ENCODE measurements around the gene PHF13. TPM values are rescaled to one million over a fixed set of nuclear protein-coding genes. Genes with fewer than 3 reads are reported as not detected.

PHF13 gene
- total and polyA plus RNA-seq, 9 of the 15 experiments (the other 6 are each of a cell fraction or from before 2014, with no cell fraction given), result 1.8 to 36.1 (median 11.7) TPM

DNA sequence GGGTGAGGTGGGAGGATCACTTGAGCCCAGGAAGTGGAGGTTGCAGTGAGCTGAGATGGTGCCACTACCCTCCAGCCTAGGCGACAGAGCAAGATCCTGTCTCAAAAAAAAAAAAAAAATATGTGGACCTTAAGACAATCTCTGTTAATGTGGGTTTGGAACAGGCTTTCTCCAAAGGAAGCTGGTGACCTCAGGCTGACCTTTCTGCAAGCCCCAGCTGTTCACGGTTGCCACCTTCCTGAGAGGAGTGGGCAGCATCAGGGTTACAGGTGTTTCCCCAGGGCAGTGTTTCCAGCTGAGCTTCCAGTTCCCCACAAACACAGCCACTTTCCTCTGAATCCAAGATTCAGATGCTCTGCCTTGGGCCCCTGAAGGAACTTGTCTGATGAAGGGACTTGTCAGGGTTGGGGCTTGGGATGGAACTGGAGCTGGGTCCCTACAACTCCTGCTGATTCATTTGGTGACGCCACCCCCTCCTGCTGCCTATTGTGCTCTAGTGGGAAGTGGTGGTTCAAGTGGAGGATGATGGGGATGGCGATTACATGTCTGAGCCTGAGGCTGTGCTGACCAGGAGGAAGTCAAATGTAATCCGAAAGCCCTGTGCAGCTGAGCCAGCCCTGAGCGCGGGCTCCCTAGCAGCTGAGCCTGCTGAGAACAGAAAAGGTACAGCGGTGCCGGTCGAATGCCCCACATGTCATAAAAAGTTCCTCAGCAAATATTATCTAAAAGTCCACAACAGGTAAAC is 31.8 kb upstream of the PHF13 start (continued):
- no peak for TF ChIP-seq HDAC8 (tag; IDR thresholded peaks at IDR 0.05)
- TF ChIP-seq, protein P1, sequence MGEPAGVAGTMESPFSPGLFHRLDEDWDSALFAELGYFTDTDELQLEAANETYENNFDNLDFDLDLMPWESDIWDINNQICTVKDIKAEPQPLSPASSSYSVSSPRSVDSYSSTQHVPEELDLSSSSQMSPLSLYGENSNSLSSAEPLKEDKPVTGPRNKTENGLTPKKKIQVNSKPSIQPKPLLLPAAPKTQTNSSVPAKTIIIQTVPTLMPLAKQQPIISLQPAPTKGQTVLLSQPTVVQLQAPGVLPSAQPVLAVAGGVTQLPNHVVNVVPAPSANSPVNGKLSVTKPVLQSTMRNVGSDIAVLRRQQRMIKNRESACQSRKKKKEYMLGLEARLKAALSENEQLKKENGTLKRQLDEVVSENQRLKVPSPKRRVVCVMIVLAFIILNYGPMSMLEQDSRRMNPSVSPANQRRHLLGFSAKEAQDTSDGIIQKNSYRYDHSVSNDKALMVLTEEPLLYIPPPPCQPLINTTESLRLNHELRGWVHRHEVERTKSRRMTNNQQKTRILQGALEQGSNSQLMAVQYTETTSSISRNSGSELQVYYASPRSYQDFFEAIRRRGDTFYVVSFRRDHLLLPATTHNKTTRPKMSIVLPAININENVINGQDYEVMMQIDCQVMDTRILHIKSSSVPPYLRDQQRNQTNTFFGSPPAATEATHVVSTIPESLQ (CRISPR knock-in tag; IDR thresholded peaks at IDR 0.05), result no peak
- TF ChIP-seq ZZZ3 (IDR thresholded peaks at IDR 0.05), result no peak
- TF ChIP-seq C11orf30 (IDR thresholded peaks at IDR 0.05; ENCODE audit: low read depth), result peak; percentile 67
- no peak for TF ChIP-seq ZNF324 (CRISPR knock-in tag; IDR thresholded peaks at IDR 0.05)
- peak; percentile 81 for TF ChIP-seq ZNF263 (CRISPR knock-in tag; IDR thresholded peaks at IDR 0.05; ENCODE audit: borderline replicate concordance)
- TF ChIP-seq ZNF75A (CRISPR knock-in tag; IDR thresholded peaks at IDR 0.05), result no peak
- no peak for TF ChIP-seq POLR3A (IDR thresholded peaks at IDR 0.05; ENCODE audit: borderline replicate concordance, extremely low read depth, insufficient read depth, insufficient read length)
- 0 out of 2 replicates have a peak, but pooled peaks have one; percentile 17 for TF ChIP-seq RBFOX2 (IDR thresholded peaks at IDR 0.05; ENCODE audit: low read depth, low read length)
- TF ChIP-seq HDAC1 (IDR thresholded peaks at IDR 0.05), result peak in 1 of 2 experiments; percentile 34; a peak in 1 of 4 replicates
- TF ChIP-seq, protein P2, sequence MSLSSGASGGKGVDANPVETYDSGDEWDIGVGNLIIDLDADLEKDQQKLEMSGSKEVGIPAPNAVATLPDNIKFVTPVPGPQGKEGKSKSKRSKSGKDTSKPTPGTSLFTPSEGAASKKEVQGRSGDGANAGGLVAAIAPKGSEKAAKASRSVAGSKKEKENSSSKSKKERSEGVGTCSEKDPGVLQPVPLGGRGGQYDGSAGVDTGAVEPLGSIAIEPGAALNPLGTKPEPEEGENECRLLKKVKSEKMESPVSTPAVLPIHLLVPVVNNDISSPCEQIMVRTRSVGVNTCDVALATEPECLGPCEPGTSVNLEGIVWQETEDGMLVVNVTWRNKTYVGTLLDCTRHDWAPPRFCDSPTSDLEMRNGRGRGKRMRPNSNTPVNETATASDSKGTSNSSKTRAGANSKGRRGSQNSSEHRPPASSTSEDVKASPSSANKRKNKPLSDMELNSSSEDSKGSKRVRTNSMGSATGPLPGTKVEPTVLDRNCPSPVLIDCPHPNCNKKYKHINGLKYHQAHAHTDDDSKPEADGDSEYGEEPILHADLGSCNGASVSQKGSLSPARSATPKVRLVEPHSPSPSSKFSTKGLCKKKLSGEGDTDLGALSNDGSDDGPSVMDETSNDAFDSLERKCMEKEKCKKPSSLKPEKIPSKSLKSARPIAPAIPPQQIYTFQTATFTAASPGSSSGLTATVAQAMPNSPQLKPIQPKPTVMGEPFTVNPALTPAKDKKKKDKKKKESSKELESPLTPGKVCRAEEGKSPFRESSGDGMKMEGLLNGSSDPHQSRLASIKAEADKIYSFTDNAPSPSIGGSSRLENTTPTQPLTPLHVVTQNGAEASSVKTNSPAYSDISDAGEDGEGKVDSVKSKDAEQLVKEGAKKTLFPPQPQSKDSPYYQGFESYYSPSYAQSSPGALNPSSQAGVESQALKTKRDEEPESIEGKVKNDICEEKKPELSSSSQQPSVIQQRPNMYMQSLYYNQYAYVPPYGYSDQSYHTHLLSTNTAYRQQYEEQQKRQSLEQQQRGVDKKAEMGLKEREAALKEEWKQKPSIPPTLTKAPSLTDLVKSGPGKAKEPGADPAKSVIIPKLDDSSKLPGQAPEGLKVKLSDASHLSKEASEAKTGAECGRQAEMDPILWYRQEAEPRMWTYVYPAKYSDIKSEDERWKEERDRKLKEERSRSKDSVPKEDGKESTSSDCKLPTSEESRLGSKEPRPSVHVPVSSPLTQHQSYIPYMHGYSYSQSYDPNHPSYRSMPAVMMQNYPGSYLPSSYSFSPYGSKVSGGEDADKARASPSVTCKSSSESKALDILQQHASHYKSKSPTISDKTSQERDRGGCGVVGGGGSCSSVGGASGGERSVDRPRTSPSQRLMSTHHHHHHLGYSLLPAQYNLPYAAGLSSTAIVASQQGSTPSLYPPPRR (CRISPR knock-in tag; IDR thresholded peaks at IDR 0.05; ENCODE audit: borderline replicate concordance), result no peak
- TF ChIP-seq PTTG1 (tag; IDR thresholded peaks at IDR 0.05; ENCODE audit: low read depth), result no peak
- TF ChIP-seq, protein P3, sequence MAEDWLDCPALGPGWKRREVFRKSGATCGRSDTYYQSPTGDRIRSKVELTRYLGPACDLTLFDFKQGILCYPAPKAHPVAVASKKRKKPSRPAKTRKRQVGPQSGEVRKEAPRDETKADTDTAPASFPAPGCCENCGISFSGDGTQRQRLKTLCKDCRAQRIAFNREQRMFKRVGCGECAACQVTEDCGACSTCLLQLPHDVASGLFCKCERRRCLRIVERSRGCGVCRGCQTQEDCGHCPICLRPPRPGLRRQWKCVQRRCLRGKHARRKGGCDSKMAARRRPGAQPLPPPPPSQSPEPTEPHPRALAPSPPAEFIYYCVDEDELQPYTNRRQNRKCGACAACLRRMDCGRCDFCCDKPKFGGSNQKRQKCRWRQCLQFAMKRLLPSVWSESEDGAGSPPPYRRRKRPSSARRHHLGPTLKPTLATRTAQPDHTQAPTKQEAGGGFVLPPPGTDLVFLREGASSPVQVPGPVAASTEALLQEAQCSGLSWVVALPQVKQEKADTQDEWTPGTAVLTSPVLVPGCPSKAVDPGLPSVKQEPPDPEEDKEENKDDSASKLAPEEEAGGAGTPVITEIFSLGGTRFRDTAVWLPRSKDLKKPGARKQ (CRISPR knock-in tag; IDR thresholded peaks at IDR 0.05), result no peak
- peak; percentile 92 for TF ChIP-seq CTBP1 (IDR thresholded peaks at IDR 0.05; ENCODE audit: borderline replicate concordance)
- no peak for TF ChIP-seq ZNF212 (CRISPR knock-in tag; IDR thresholded peaks at IDR 0.05)
- TF ChIP-seq, protein P4, sequence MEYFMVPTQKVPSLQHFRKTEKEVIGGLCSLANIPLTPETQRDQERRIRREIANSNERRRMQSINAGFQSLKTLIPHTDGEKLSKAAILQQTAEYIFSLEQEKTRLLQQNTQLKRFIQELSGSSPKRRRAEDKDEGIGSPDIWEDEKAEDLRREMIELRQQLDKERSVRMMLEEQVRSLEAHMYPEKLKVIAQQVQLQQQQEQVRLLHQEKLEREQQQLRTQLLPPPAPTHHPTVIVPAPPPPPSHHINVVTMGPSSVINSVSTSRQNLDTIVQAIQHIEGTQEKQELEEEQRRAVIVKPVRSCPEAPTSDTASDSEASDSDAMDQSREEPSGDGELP (CRISPR knock-in tag; IDR thresholded peaks at IDR 0.05; ENCODE audit: borderline replicate concordance), result peak; percentile 78
- no peak for TF ChIP-seq ZFX (CRISPR knock-in tag; IDR thresholded peaks at IDR 0.05)
- TF ChIP-seq, protein P5, sequence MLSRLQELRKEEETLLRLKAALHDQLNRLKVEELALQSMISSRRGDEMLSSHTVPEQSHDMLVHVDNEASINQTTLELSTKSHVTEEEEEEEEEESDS (CRISPR knock-in tag; IDR thresholded peaks at IDR 0.05), result no peak

Data from K562 (cell line).